K562 (cell line): Measurements from ENCODE around the gene MARCHF11. TPM values are rescaled to one million over a fixed set of nuclear protein-coding genes. Genes with fewer than 3 reads are reported as not detected.

Experiments
- ATAC-seq: fragments of 200-7000 bp; cut with Tn5 transposase; 3 replicates; pipeline ENCODE4 v1.9.1; 2020; ENCODE audit warnings: moderate library complexity
- BruUV-seq: library from RNA; stranded (reverse); fragments of 400-500 nt; replicated peaks from 2 replicates; lab custom pipeline; 2021; lab: Mats Ljungman, UMichigan
- CTCF ChIA-PET: fragments of 300-600 bp; formaldehyde crosslinking; extraction: SDS; loops from one replicate; lab custom pipeline; 2021; ENCODE audit warnings: low intra/inter-chr PET ratio; lab: Yijun Ruan, JAX
- POLR2A ChIA-PET: fragments of 300-600, 350-650 bp; sonication (Branson Sonifier 250); formaldehyde crosslinking; extraction: SDS; loops from one replicate; lab custom pipeline; 2021; ENCODE audit warnings: antibody characterized with exemption, inconsistent platforms; lab: Yijun Ruan, JAX
- DNase-seq, 4 experiments: peaks; one replicate each; pipeline versions ENCODE4 v3.0.0 to v3.0.0-alpha.2; 2011 to 2018; ENCODE audit warnings: low spot score in 3 of 4, mixed read lengths in 3 of 4; ENCODE audit errors: extremely low read depth in 1 of 4
- FAIRE-seq: peaks from 2 replicates; lab custom pipeline; 2011; peaks lifted over from hg19 to GRCh38; lab: Jason Lieb, UNC
- H2AFZ ChIP-seq: 2 replicates; pipeline ENCODE4 v1.6.0; 2011; ENCODE audit warnings: low read depth, low read length, control low read depth, inconsistent platforms
- H3K27ac ChIP-seq: fragments of 200-600 bp; 3 replicates; pipeline ENCODE4 v1.8.0; 2011; ENCODE audit warnings: low read depth, mild to moderate bottlenecking, control low read depth, inconsistent platforms, low read length, moderate library complexity, mixed read lengths; ENCODE audit errors: extremely low read depth
- H3K27me3 ChIP-seq, 2 experiments: fragments of 300-600 bp in 1 of 2; 2 replicates in 1 of 2; 3 replicates in 1 of 2; pipeline versions ENCODE4 v1.6.0 to v1.8.0; 2011; ENCODE audit warnings: inconsistent platforms in 2 of 2, low read length in 2 of 2, mild to moderate bottlenecking in 1 of 2, mixed read lengths in 1 of 2, moderate library complexity in 1 of 2; ENCODE audit not compliant: control insufficient read depth in 2 of 2, insufficient read depth in 2 of 2
- H3K36me3 ChIP-seq: fragments of 300-600 bp; 3 replicates; pipeline ENCODE4 v1.8.0; 2011; ENCODE audit warnings: mild to moderate bottlenecking, low read length, inconsistent platforms; ENCODE audit not compliant: control insufficient read depth, insufficient read depth
- H3K4me1 ChIP-seq, 2 experiments: fragments of 200-600 bp in 1 of 2; replicated peaks in 1 of 2; 2 replicates in 1 of 2; 3 replicates in 1 of 2; pipeline versions ENCODE4 v1.5.1 to v1.8.0; 2011; ENCODE audit warnings: inconsistent platforms in 2 of 2, low read length in 2 of 2, mild to moderate bottlenecking in 1 of 2, mixed read lengths in 1 of 2, moderate library complexity in 1 of 2; ENCODE audit not compliant: control insufficient read depth in 2 of 2, insufficient read depth in 2 of 2
- H3K4me2 ChIP-seq: 2 replicates; pipeline ENCODE4 v1.6.1; 2011; ENCODE audit warnings: low read length, control low read depth, inconsistent platforms, mixed read lengths; ENCODE audit not compliant: insufficient read depth
- H3K4me3 ChIP-seq: fragments of 200-600 bp; sonication (generic), shearing (Covaris generic); 2 replicates; pipeline ENCODE4 v1.5.1; 2016; ENCODE audit warnings: control low read depth, inconsistent platforms
- H3K79me2 ChIP-seq: fragments of 200-600 bp; 3 replicates; pipeline ENCODE4 v1.8.0; 2011; ENCODE audit warnings: low read length, inconsistent platforms; ENCODE audit not compliant: control insufficient read depth, insufficient read depth
- H3K9ac ChIP-seq, 2 experiments: 2 replicates each; pipeline versions ENCODE4 v1.6.0 to v1.6.1; 2011; ENCODE audit warnings: low read depth in 2 of 2, low read length in 2 of 2, control low read depth in 1 of 2, inconsistent platforms in 1 of 2, mild to moderate bottlenecking in 1 of 2, mixed read lengths in 1 of 2; ENCODE audit not compliant: insufficient read depth in 1 of 2
- H3K9me1 ChIP-seq: one replicate; pipeline ENCODE4 v1.6.0; 2011; ENCODE audit warnings: inconsistent platforms, mild to moderate bottlenecking, low read length, moderate library complexity; ENCODE audit not compliant: control insufficient read depth, insufficient read depth
- H3K9me3 ChIP-seq: replicated peaks from 2 replicates; pipeline ENCODE4 v1.5.1; 2011; ENCODE audit warnings: low read depth, low read length, inconsistent platforms; ENCODE audit not compliant: control insufficient read depth, insufficient read depth
- H4K20me1 ChIP-seq: replicated peaks from 2 replicates; pipeline ENCODE4 v1.6.1; 2011; ENCODE audit warnings: low read length, inconsistent platforms, mixed read lengths; ENCODE audit not compliant: control insufficient read depth, insufficient read depth
- ATF3 ChIP-seq, 2 experiments: fragments of 450-650 bp in 1 of 2; sonication (generic) in 1 of 2; formaldehyde crosslinking in 1 of 2; IDR thresholded peaks in 1 of 2; conservative IDR thresholded peaks in 1 of 2; 2 replicates each; pipeline versions ENCODE4 v1.6.1 to v1.8.1; 2016 to 2023; ENCODE audit warnings: mild to moderate bottlenecking in 2 of 2, moderate library complexity in 2 of 2, inconsistent platforms in 1 of 2, missing genetic modification reagents in 1 of 2
- C11orf30 ChIP-seq: fragments of 450-650 bp; IDR thresholded peaks from 2 replicates; pipeline ENCODE4 v1.6.1; 2016; ENCODE audit warnings: low read depth, mild to moderate bottlenecking
- CAMTA2 ChIP-seq: fragments of 250-450 bp; sonication (Bioruptor Pico); conservative IDR thresholded peaks from 2 replicates; pipeline ENCODE4 v1.5.1; 2022
- CEBPB ChIP-seq: fragments of 450-650 bp; IDR thresholded peaks from 2 replicates; pipeline ENCODE4 v1.6.1; 2016; ENCODE audit warnings: missing genetic modification characterization, missing compliant biosample characterization
- CHD1 ChIP-seq: fragments of 200-600 bp; sonication (generic); IDR thresholded peaks from one replicate; pipeline ENCODE4 v1.6.1; 2012; ENCODE audit warnings: mild to moderate bottlenecking, moderate library complexity, low read length, inconsistent platforms
- ESRRB ChIP-seq: fragments of 250-450 bp; sonication (Bioruptor Pico); IDR thresholded peaks from 2 replicates; pipeline ENCODE4 v1.5.0; 2020; ENCODE audit warnings: mild to moderate bottlenecking, moderate library complexity, borderline replicate concordance
- FIP1L1 ChIP-seq: fragments of 200-400 bp; formaldehyde crosslinking; IDR thresholded peaks from 2 replicates; pipeline ENCODE4 v1.6.1; 2018; ENCODE audit warnings: mild to moderate bottlenecking, low read depth, low read length; ENCODE audit not compliant: poor library complexity, severe bottlenecking
- FOXJ3 ChIP-seq: sonication (generic); formaldehyde crosslinking; IDR thresholded peaks from 2 replicates; pipeline ENCODE4 v1.4.0; 2020; ENCODE audit warnings: mild to moderate bottlenecking, missing genetic modification reagents
- KAT2B ChIP-seq: IDR thresholded peaks from one replicate; pipeline ENCODE4 v1.6.1; 2012; ENCODE audit warnings: low read depth, mild to moderate bottlenecking, control low read depth, inconsistent platforms, low read length, moderate library complexity
- MAFF ChIP-seq: IDR thresholded peaks from 2 replicates; pipeline ENCODE4 v1.6.1; 2012; ENCODE audit warnings: low read length, improper control_type of control experiment
- MAFG ChIP-seq: fragments of 450-650 bp; conservative IDR thresholded peaks from 2 replicates; pipeline ENCODE4 v1.6.1; 2016; ENCODE audit warnings: missing genetic modification characterization, missing compliant biosample characterization
- MAFK ChIP-seq: IDR thresholded peaks from 2 replicates; pipeline ENCODE4 v1.6.1; 2011; ENCODE audit warnings: low read length, improper control_type of control experiment
- NFE2 ChIP-seq: IDR thresholded peaks from 2 replicates; pipeline ENCODE4 v1.6.1; 2014; ENCODE audit warnings: antibody characterized with exemption, low read depth
- NFE2L1 ChIP-seq: fragments of 450-650 bp; IDR thresholded peaks from 2 replicates; pipeline ENCODE4 v1.6.1; 2016; ENCODE audit warnings: missing genetic modification characterization, low read depth, mild to moderate bottlenecking, missing compliant biosample characterization, moderate library complexity, borderline replicate concordance
- PBX2 ChIP-seq, 2 experiments: IDR thresholded peaks in 1 of 2; conservative IDR thresholded peaks in 1 of 2; 2 replicates each; pipeline ENCODE4 v1.6.1; 2016; ENCODE audit warnings: low read depth in 2 of 2, mild to moderate bottlenecking in 1 of 2, missing compliant biosample characterization in 1 of 2, missing genetic modification characterization in 1 of 2, moderate library complexity in 1 of 2
- PCBP2 ChIP-seq: fragments of 200-400 bp; formaldehyde crosslinking; IDR thresholded peaks from 2 replicates; pipeline ENCODE4 v1.6.1; 2018; ENCODE audit warnings: low read length, low read depth, mild to moderate bottlenecking, moderate library complexity; ENCODE audit not compliant: poor library complexity, severe bottlenecking
- PRPF4 ChIP-seq: fragments of 200-400 bp; formaldehyde crosslinking; IDR thresholded peaks from one replicate; pipeline ENCODE4 v1.6.1; 2017; ENCODE audit warnings: low read length, low read depth, mild to moderate bottlenecking; ENCODE audit not compliant: insufficient read depth, poor library complexity, severe bottlenecking
- ZNF282 ChIP-seq: sonication (generic); formaldehyde crosslinking; IDR thresholded peaks from 2 replicates; pipeline ENCODE4 v1.8.1; 2023; ENCODE audit warnings: missing genetic modification reagents
- ZNF316 ChIP-seq: fragments of 450-650 bp; IDR thresholded peaks from 2 replicates; pipeline ENCODE4 v1.6.1; 2016
- WGBS: fragments of 100-300 bp; shearing (Covaris generic); methylation state at CpG from one replicate; pipeline ENCODE4 v1.1.6; 2016; ENCODE audit warnings: low coverage, mixed read lengths; ENCODE audit not compliant: insufficient coverage; ENCODE audit errors: missing lambda C conversion rate; 5-methylcytosine and 5-hydroxymethylcytosine counted together
- in situ Hi-C: fragments of 300-500 bp; cut with MboI; formaldehyde crosslinking; loops from 4 replicates; pipeline ENCODE4 v1.15.0; 2018; ENCODE audit warnings: inconsistent platforms, mixed read lengths
- intact Hi-C: fragments of 100-400 bp; cut with micrococcal nuclease; formaldehyde crosslinking; loops from 2 replicates; pipeline ENCODE4 v1.14.2; 2022
- polyA plus RNA-seq, 8 experiments: library from polyadenylated mRNA; depleted of rRNA in 4 of 8; stranded (reverse) in 5 of 8; unstranded in 3 of 8; fragments of >200 nt; fragmentation: Nextera tagmentation in 2 of 8; fragmentation: Illumina TruSeq in 1 of 8; extraction: Ambion mirVana in 2 of 8; extraction: Trizol in 1 of 8; gene quantifications; 2 replicates each; pipeline versions ENCODE4 v1.2.1 to v1.2.3, GENCODE V29; 2011 to 2014; ENCODE audit warnings: inconsistent platforms in 1 of 8, missing spikeins in 1 of 8
- total RNA-seq, 7 experiments: library from RNA; depleted of rRNA in 6 of 7; stranded (reverse); fragments of >200 nt in 6 of 7; fragmentation: Illumina TruSeq in 2 of 7; extraction: Trizol in 2 of 7; gene quantifications; 2 replicates each; pipeline versions ENCODE4 v1.2.1 to v1.2.3, GENCODE V29; 2011 to 2021; ENCODE audit warnings: low replicate concordance in 1 of 7

The MARCHF11 gene
- total and polyA plus RNA-seq, 9 of the 15 experiments (the other 6 are each of a cell fraction or from before 2014, with no cell fraction given) = not detected

- peak overlapping the region; percentile 0; the same call in 1 of the 2 replicates for H2AFZ ChIP-seq
- intact Hi-C loops = no loop called here
- peak overlapping the region; percentile 21; the same call in 1 of the 2 replicates for H3K4me2 ChIP-seq
- no peaks in the 10 kb centered on the region for H3K27me3 ChIP-seq
- H4K20me1 ChIP-seq = no peaks in the 10 kb centered on the region
- ChIA-PET CTCF (no interaction called here), POLR2A (no interaction called here)
- H3K9me3 ChIP-seq = 0 out of 2 replicates have a peak, but pooled peaks cover 1% of the 10 kb centered on the region
- TF ChIP-seq ATF3 (IDR thresholded peaks at IDR 0.05) (0 out of 2 replicates have a peak, but pooled peaks have one; percentile 37), ATF3 (CRISPR knock-in tag; conservative IDR thresholded peaks at IDR 0.05) (no peak), KAT2B (no peak), MAFG (tag) (peak; percentile 83), MAFK (peak; percentile 35; the same call in 1 of the 2 replicates), PBX2 (CRISPR knock-in tag; IDR thresholded peaks at IDR 0.05; ENCODE audit: low read depth) (no peak), PBX2 (tag; conservative IDR thresholded peaks at IDR 0.05; ENCODE audit: low read depth) (no peak), PCBP2 (no peak), ZNF282 (CRISPR knock-in tag) (no peak), FOXJ3 (CRISPR knock-in tag) (no peak), PRPF4 (no peak), CHD1 (no peak), FIP1L1 (no peak), CEBPB (peak; percentile 26; the same call in 1 of the 2 replicates), MAFF (peak; percentile 29; the same call in 1 of the 2 replicates), CAMTA2 (CRISPR knock-in tag) (no peak), ESRRB (CRISPR knock-in tag) (no peak), ZNF316 (peak; percentile 80; the same call in 1 of the 2 replicates), NFE2 (peak; percentile 71), C11orf30 (peak; percentile 84), NFE2L1 (tag) (peak; percentile 41; the same call in 1 of the 2 replicates)
- FAIRE-seq = no peak
- peak in 1 of 4 experiments; percentile 14 for DNase-seq
- no peaks in the 10 kb centered on the region for H3K79me2 ChIP-seq
- no TSS peak for BruUV-seq
- ATAC-seq = peak; percentile 78
- H3K9me1 ChIP-seq = no peaks in the 10 kb centered on the region
- no peak overlapping the region for H3K27ac ChIP-seq
- in situ Hi-C loops = no loop called here
- H3K4me3 ChIP-seq = no peak overlapping the region
- H3K4me1 ChIP-seq = no peaks in the 10 kb centered on the region
- WGBS = 0% methylated on average over 6 of the region's 6 CpGs
- no peaks in the 10 kb centered on the region for H3K36me3 ChIP-seq
- H3K9ac ChIP-seq = no peak overlapping the region
Observed at GRCh38 chr5:16090270-16090669, 89.3 kb downstream of the MARCHF11 start.
